ENCODE results near the gene RBM14. TPM values are rescaled to one million over a fixed set of nuclear protein-coding genes. Genes with fewer than 3 reads are reported as not detected.

The RBM14 gene
- total RNA-seq, 3 donors from 2014 or later: 42.6 to 55.0 (median 54.6) TPM

GRCh38 chr11:66651016-66651415, 34.6 kb downstream of the RBM14 start:
- Histone ChIP-seq H3K9me3 (no peaks in the 10 kb centered on the region), H3K27ac (no peak overlapping the region), H3K4me3 (no peak overlapping the region), H3K27me3 (no peaks in the 10 kb centered on the region), H3K36me3 (no peaks in the 10 kb centered on the region), H3K4me1 (no peaks in the 10 kb centered on the region)
- no peak for DNase-seq (ENCODE audit: low spot score in 2 of 2)
- intact Hi-C loops (cut with DNase I; ENCODE audit: low total_unique reads): no loop called here
- TF ChIP-seq POLR2A (IDR thresholded peaks at IDR 0.05): no peak
- TF ChIP-seq POLR2AphosphoS5 (IDR thresholded peaks at IDR 0.05): no peak
- TF ChIP-seq CTCF (IDR thresholded peaks at IDR 0.05): no peak

DNA sequence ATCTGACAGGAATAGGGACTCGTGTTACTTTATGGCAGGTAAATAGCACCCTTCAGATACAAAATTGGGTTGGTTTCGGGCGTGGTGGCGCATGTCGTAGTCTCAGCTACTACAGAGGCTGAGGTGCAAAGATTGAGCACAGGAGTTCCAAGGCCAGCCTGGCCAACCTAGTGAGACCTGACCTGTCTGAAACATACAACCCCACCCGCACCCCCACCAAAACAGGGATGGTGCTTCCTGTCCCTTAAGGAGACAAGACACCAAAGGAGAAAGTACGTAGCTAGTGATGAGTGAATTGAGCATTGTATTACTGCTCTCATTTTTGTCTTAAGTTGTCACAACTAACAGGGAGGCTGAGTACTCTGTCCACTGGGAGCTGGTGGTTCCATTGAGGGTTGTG, 36.2 kb downstream of the RBM14 start:
- no peak for TF ChIP-seq POLR2A (IDR thresholded peaks at IDR 0.05)
- Histone ChIP-seq H3K27me3 (no peaks in the 10 kb centered on the region), H3K9me3 (no peaks in the 10 kb centered on the region), H3K4me1 (no peaks in the 10 kb centered on the region), H3K36me3 (no peaks in the 10 kb centered on the region), H3K4me3 (no peak overlapping the region), H3K27ac (no peak overlapping the region)
- intact Hi-C loops (cut with DNase I; ENCODE audit: low total_unique reads): no loop called here
- no peak for DNase-seq (ENCODE audit: low spot score in 2 of 2)

DNA sequence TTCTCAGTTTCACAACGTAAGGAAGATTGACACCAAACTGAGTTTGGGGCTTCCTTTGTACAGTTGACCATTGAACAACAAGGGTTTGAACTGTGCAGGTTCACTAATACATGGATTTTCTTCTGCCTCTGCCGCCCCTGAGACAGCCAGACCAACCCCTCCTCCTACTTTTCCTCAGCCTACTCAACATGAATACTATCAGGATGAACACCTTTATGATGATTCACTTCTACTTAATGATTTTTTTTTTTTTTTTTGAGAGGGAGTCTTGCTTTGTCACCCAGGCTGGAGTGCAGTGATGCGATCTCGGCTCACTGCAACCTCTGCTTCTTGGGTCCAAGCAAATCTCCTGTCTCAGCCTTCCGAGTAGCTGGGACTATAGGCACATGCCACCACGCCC, 36.7 kb downstream of the RBM14 start:
- no peaks in the 10 kb centered on the region for H3K36me3 ChIP-seq
- no peaks in the 10 kb centered on the region for H3K27me3 ChIP-seq
- TF ChIP-seq CTCF (IDR thresholded peaks at IDR 0.05): no peak
- no peak for TF ChIP-seq POLR2AphosphoS5 (IDR thresholded peaks at IDR 0.05)
- TF ChIP-seq POLR2A (IDR thresholded peaks at IDR 0.05): no peak
- H3K4me3 ChIP-seq: no peak overlapping the region
- no peak overlapping the region for H3K27ac ChIP-seq
- H3K4me1 ChIP-seq: no peaks in the 10 kb centered on the region
- intact Hi-C loops (cut with DNase I; ENCODE audit: low total_unique reads): no loop called here
- no peaks in the 10 kb centered on the region for H3K9me3 ChIP-seq
- no peak for DNase-seq (ENCODE audit: low spot score in 2 of 2)

DNA sequence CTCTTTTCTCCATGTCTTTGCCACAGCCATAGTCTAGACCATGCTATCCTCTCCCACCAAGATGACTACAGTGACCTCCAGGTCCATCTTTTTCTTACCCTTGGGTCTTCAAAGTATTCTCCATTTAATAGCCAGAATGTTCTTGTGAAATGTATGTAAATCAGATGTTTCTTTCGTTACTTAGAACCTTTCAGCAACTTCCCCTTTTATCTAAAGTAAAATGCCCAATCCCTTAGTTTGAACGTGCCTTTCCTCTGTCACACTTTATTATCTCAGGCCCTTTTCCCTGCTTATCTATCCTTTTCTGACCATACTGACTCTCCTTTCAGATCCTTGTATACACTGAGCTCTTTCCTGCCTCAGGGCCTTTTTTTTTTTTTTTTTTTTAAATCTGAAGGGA, 43.3 kb downstream of the RBM14 start:
- no peaks in the 10 kb centered on the region for H3K27me3 ChIP-seq
- no peak overlapping the region for H3K4me3 ChIP-seq
- intact Hi-C loops (cut with DNase I; ENCODE audit: low total_unique reads): no loop called here
- H3K27ac ChIP-seq: no peak overlapping the region
- no peak for DNase-seq (ENCODE audit: low spot score in 2 of 2)
- TF ChIP-seq POLR2AphosphoS5 (IDR thresholded peaks at IDR 0.05) (no peak), CTCF (IDR thresholded peaks at IDR 0.05) (no peak), POLR2A (IDR thresholded peaks at IDR 0.05) (no peak)
- peaks cover 3% of the 10 kb centered on the region for H3K36me3 ChIP-seq
- H3K9me3 ChIP-seq: no peaks in the 10 kb centered on the region
- no peaks in the 10 kb centered on the region for H3K4me1 ChIP-seq

- peaks cover 3% of the 10 kb centered on the region for H3K36me3 ChIP-seq
- H3K27ac ChIP-seq: no peak overlapping the region
- no peak for TF ChIP-seq POLR2AphosphoS5 (IDR thresholded peaks at IDR 0.05)
- no peak for TF ChIP-seq POLR2A (IDR thresholded peaks at IDR 0.05)
- no peak for DNase-seq (ENCODE audit: low spot score in 2 of 2)
- no peak overlapping the region for H3K4me3 ChIP-seq
- intact Hi-C loops (cut with DNase I; ENCODE audit: low total_unique reads): no loop called here
- H3K27me3 ChIP-seq: no peaks in the 10 kb centered on the region
- no peaks in the 10 kb centered on the region for H3K4me1 ChIP-seq
- no peaks in the 10 kb centered on the region for H3K9me3 ChIP-seq
Measured at GRCh38 chr11:66663741-66664296, 47.4 kb downstream of the RBM14 start.

DNA sequence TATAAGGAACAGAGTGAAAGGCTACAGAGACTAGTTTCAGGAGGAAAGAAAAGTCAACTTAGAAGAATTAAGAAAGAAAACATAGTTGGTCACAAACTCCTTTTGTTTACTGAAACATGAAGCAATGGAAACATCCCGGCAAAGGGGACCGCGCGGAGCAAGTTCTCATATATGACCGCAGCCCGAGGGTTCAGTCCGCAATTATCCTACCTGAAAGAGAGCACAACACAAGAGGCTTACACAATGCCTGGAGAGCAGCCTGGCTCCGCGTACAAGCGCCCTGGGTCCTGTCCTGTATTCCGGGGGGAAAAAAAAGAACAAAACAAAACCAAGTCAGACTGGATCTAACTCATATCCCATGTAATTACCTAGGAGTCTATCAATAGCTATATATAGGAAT, 48.9 kb downstream of the RBM14 start:
- H3K36me3 ChIP-seq: no peaks in the 10 kb centered on the region
- intact Hi-C loops (cut with DNase I; ENCODE audit: low total_unique reads): no loop called here
- H3K4me1 ChIP-seq: no peaks in the 10 kb centered on the region
- H3K27me3 ChIP-seq: no peaks in the 10 kb centered on the region
- TF ChIP-seq CTCF (IDR thresholded peaks at IDR 0.05) (no peak), POLR2AphosphoS5 (IDR thresholded peaks at IDR 0.05) (no peak), POLR2A (IDR thresholded peaks at IDR 0.05) (no peak)
- H3K4me3 ChIP-seq: no peak overlapping the region
- DNase-seq (ENCODE audit: low spot score in 2 of 2): no peak
- H3K9me3 ChIP-seq: no peaks in the 10 kb centered on the region
- no peak overlapping the region for H3K27ac ChIP-seq

Data from breast epithelium (tissue), 4 donors.